Neuronal stem cell (in vitro differentiated cells): ENCODE measurements around the gene KCNA3. TPM values are rescaled to one million over a fixed set of nuclear protein-coding genes. Genes with fewer than 3 reads are reported as not detected.

Source experiments
- DNase-seq: peaks from one replicate; pipeline ENCODE4 v3.0.0-alpha.2; 2013; ENCODE audit warnings: low spot score
- H2AFZ ChIP-seq: one replicate; pipeline ENCODE4 v1.6.1; 2013; ENCODE audit warnings: mild to moderate bottlenecking, low read length, inconsistent platforms
- H2AK5ac ChIP-seq: 2 replicates; pipeline ENCODE4 v1.6.1; 2013; ENCODE audit warnings: low read depth, mild to moderate bottlenecking, inconsistent platforms, low read length, moderate library complexity, mixed read lengths
- H2BK120ac ChIP-seq: 2 replicates; pipeline ENCODE4 v1.6.1; 2013; ENCODE audit warnings: low read depth, mild to moderate bottlenecking, inconsistent platforms, low read length, moderate library complexity, mixed read lengths
- H2BK12ac ChIP-seq: one replicate; pipeline ENCODE4 v1.6.1; 2013; ENCODE audit warnings: low read length, inconsistent platforms
- H2BK15ac ChIP-seq: 2 replicates; pipeline ENCODE4 v1.6.1; 2013; ENCODE audit warnings: mild to moderate bottlenecking, low read length, inconsistent platforms, mixed read lengths
- H2BK5ac ChIP-seq: one replicate; pipeline ENCODE4 v1.6.1; 2013; ENCODE audit warnings: inconsistent platforms, mild to moderate bottlenecking, low read length, moderate library complexity
- H3K14ac ChIP-seq: one replicate; pipeline ENCODE4 v1.6.1; 2013; ENCODE audit warnings: low read length, inconsistent platforms
- H3K18ac ChIP-seq: 2 replicates; pipeline ENCODE4 v1.6.1; 2013; ENCODE audit warnings: low read length, inconsistent platforms
- H3K23ac ChIP-seq: 2 replicates; pipeline ENCODE4 v1.6.1; 2013; ENCODE audit warnings: low read depth, mild to moderate bottlenecking, mixed read lengths, low read length, inconsistent platforms; ENCODE audit not compliant: poor library complexity
- H3K27ac ChIP-seq: replicated peaks from 3 replicates; pipeline ENCODE4 v1.5.1; 2013; ENCODE audit warnings: low read length, inconsistent platforms
- H3K27me3 ChIP-seq, 3 experiments: 2 replicates each; pipeline ENCODE4 v1.6.1; 2013; ENCODE audit warnings: low read length in 3 of 3, mild to moderate bottlenecking in 2 of 3, inconsistent platforms in 1 of 3, low read depth in 1 of 3, mixed read lengths in 1 of 3, moderate library complexity in 1 of 3; ENCODE audit not compliant: control insufficient read depth in 3 of 3, insufficient read depth in 3 of 3
- H3K36me3 ChIP-seq, 2 donors: replicated peaks in 1 of 2; 2 replicates each; pipeline ENCODE4 v1.6.1; 2013; ENCODE audit warnings: low read length in 2 of 2; ENCODE audit not compliant: control insufficient read depth in 2 of 2, insufficient read depth in 2 of 2
- H3K4ac ChIP-seq: 2 replicates; pipeline ENCODE4 v1.6.1; 2013; ENCODE audit warnings: inconsistent platforms, mild to moderate bottlenecking, low read length, moderate library complexity
- H3K4me1 ChIP-seq, 2 donors: 1 replicate in 1 of 2; 2 replicates in 1 of 2; pipeline ENCODE4 v1.6.1; 2013; ENCODE audit warnings: low read length in 2 of 2, low read depth in 1 of 2; ENCODE audit not compliant: control insufficient read depth in 2 of 2, insufficient read depth in 1 of 2
- H3K4me2 ChIP-seq: one replicate; pipeline ENCODE4 v1.6.1; 2013; ENCODE audit warnings: mild to moderate bottlenecking, low read length, inconsistent platforms; ENCODE audit not compliant: insufficient read depth, poor library complexity, severe bottlenecking
- H3K4me3 ChIP-seq, 2 donors: 2 replicates each; pipeline ENCODE4 v1.5.1; 2013; ENCODE audit warnings: low read length in 2 of 2, mild to moderate bottlenecking in 2 of 2, inconsistent platforms in 1 of 2, moderate library complexity in 1 of 2
- H3K79me1 ChIP-seq: one replicate; pipeline ENCODE4 v1.6.1; 2013; ENCODE audit warnings: low read depth, mild to moderate bottlenecking, inconsistent platforms, low read length, moderate library complexity
- H3K9ac ChIP-seq: one replicate; pipeline ENCODE4 v1.6.1; 2013; ENCODE audit warnings: mild to moderate bottlenecking, low read depth, low read length, inconsistent platforms; ENCODE audit not compliant: poor library complexity
- H3K9me3 ChIP-seq, 2 donors: replicated peaks in 1 of 2; 2 replicates each; pipeline versions ENCODE3 to v1.6.1; 2013; ENCODE audit warnings: low read length in 2 of 2, mild to moderate bottlenecking in 2 of 2, inconsistent platforms in 1 of 2, low read depth in 1 of 2, mixed read lengths in 1 of 2, moderate library complexity in 1 of 2; ENCODE audit not compliant: control insufficient read depth in 2 of 2, insufficient read depth in 1 of 2
- H4K8ac ChIP-seq: one replicate; pipeline ENCODE4 v1.6.1; 2013; ENCODE audit warnings: low read depth, mild to moderate bottlenecking, inconsistent platforms, low read length, moderate library complexity
- H4K91ac ChIP-seq: one replicate; pipeline ENCODE4 v1.6.1; 2013; ENCODE audit warnings: low read length, low read depth, mild to moderate bottlenecking, inconsistent platforms; ENCODE audit not compliant: poor library complexity
- WGBS, 2 donors: extraction: QIAGEN DNeasy Blood & Tissue Kit; methylation state at CpG; one replicate each; pipeline ENCODE4 v1.1.7; 2013; ENCODE audit warnings: missing lambda C conversion rate in 2 of 2, mixed read lengths in 1 of 2; ENCODE audit not compliant: insufficient read length in 2 of 2, insufficient replicate concordance in 1 of 2; ENCODE audit errors: extremely low coverage in 2 of 2; 5-methylcytosine and 5-hydroxymethylcytosine counted together
- polyA plus RNA-seq, 2 experiments: library from polyadenylated mRNA; stranded (reverse); fragments of 200-250 nt; gene quantifications; one replicate each; pipeline ENCODE4 v1.2.3, GENCODE V29; 2013

Gene KCNA3
- polyA plus RNA-seq (2013, experiment 1 of 2) = 0.31 TPM
- 0.33 TPM for polyA plus RNA-seq (2013, experiment 2 of 2)

DNA sequence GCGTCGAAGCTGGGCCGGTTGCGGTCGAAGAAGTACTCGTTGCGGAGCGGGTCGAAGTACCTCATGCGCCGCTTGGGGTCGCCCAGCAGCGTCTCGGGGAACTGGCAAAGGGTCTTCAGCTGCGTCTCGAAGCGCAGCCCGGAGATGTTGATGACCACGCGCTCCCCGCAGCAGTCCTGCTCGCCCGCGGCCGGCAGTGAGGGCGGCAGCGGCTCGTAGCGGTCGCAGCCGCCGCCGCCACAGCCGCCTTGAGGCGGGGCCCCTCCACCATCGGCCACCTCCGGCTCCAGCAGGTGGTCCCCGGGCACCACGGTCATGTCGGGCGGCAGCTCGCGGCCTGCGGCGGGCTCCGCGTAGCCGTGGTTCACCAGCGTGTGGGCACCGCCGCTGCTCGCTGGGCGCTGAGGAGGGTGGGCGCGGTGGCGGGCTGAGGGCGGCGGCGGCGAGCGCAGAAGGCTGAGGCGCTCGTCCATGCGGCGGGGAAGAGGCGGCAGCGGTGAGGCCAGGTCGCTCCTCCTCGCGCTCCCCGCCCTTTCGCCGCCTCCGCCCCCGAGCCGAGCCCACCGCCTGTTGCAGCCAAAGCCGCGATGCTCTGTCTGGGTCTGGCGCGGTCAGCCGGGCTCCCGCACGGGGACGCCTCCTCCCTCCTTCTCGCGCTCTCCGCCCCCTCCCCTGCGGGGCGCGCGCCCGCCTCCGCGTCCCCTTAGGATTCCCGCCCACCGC, at the start of gene KCNA3:
TSS of gene KCNA3 (minus strand) at position 604 of the 723 bp plus-strand sequence. CDS start at position 473, 131 bp downstream.
- Histone ChIP-seq H3K27me3 (peaks cover 9 to 39% (median 13%) of the 10 kb centered on the region in 3 experiments), H3K4ac (no peak within 1 kb of the TSS)
- DNase-seq = peak; percentile 81

DNA sequence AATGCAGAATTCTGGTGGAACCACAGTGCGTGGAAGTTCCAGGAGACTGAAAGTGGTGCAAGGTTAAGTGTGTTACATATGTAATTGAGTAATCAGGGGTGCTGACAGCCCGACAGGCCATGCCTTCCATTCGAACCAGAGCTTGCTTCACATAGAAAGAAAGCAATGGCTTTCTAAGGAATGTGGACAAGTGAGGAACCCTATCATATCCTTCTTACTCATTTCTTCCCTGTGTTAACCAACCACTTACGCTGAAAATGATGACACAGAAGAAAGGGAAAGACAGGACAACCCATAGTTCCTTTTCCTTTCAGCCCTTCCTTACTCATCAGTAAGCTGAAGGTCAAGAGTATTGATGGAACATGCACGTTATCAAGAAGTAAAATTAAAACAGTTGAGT, 48.1 kb upstream of the KCNA3 start:
- H2AFZ ChIP-seq = no peak overlapping the region
- no CpG with 5 or more reads among the region's 5 CpGs for WGBS, 2 donors
- no peak overlapping the region for H2BK15ac ChIP-seq

More for the DNA sequence above, at the start of gene KCNA3:
- Histone ChIP-seq H3K4me3 (peak within 1 kb of the TSS; percentile 55 to 79), H3K9me3 (peaks cover 12 to 13% of the 10 kb centered on the region in 2 donors), H2BK12ac (no peak within 1 kb of the TSS), H3K23ac (peak within 1 kb of the TSS; percentile 97), H3K18ac (peak within 1 kb of the TSS; percentile 98), H3K14ac (peak within 1 kb of the TSS; percentile 75), H4K8ac (no peak within 1 kb of the TSS), H3K36me3 (no peaks in the 10 kb centered on the region), H2AFZ (peak within 1 kb of the TSS; percentile 98), H2BK120ac (peak within 1 kb of the TSS; percentile 18), H3K4me1 (peaks cover 2 to 19% of the 10 kb centered on the region in 2 donors), H3K9ac (peak within 1 kb of the TSS; percentile 95), H2AK5ac (no peak within 1 kb of the TSS), H2BK15ac (peak within 1 kb of the TSS; percentile 75), H4K91ac (no peak within 1 kb of the TSS), H3K4me2 (peak within 1 kb of the TSS; percentile 84), H2BK5ac (no peak within 1 kb of the TSS), H3K79me1 (no peaks in the 10 kb centered on the region), H3K27ac (no peak within 1 kb of the TSS)
- no CpG with 5 or more reads among the region's 97 CpGs for WGBS, 2 donors

DNA sequence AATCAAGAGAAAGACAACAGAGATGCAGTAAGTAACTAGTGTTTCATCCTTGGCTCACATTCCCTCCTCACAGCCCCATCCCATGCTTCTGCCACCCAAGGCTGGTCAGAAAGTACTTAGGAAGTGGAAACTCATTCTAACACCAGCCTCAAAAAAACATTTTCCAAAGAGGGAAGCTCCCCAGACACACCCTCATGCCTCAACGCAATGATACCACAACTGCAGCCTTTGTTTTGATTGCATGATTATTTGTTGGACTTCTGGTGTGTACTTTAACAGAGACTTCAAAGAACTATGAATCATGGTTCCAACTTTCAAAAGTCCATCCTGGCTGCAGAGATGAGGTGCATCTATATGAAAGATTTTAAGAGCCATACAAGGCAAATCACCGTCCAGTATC, 45.2 kb upstream of the KCNA3 start:
- Histone ChIP-seq H3K4ac (no peak overlapping the region), H3K18ac (no peak overlapping the region), H3K23ac (no peak overlapping the region), H2BK5ac (no peak overlapping the region), H3K27ac (no peak overlapping the region), H3K9me3 (no peaks in the 10 kb centered on the region), H2AK5ac (no peak overlapping the region), H3K36me3 (no peaks in the 10 kb centered on the region), H2BK12ac (no peak overlapping the region), H2AFZ (no peak overlapping the region), H3K4me2 (no peak overlapping the region), H4K91ac (no peak overlapping the region), H4K8ac (no peak overlapping the region), H3K14ac (no peak overlapping the region), H3K4me3 (no peak overlapping the region), H3K9ac (no peak overlapping the region), H3K4me1 (no peaks in the 10 kb centered on the region), H2BK15ac (no peak overlapping the region), H3K79me1 (no peaks in the 10 kb centered on the region), H2BK120ac (no peak overlapping the region), H3K27me3 (peaks cover 0 to 36% (median 0%) of the 10 kb centered on the region in 3 experiments)
- no peak for DNase-seq
- WGBS, 2 donors = no CpG with 5 or more reads among the region's 2 CpGs

More for the DNA sequence above, 48.1 kb upstream of the KCNA3 start:
- H3K4me3 ChIP-seq = no peak overlapping the region
- H3K4ac ChIP-seq = no peak overlapping the region
- H2BK120ac ChIP-seq = no peak overlapping the region
- no peak overlapping the region for H2BK12ac ChIP-seq
- no peak overlapping the region for H3K4me2 ChIP-seq
- DNase-seq = no peak
- H3K4me1 ChIP-seq = no peaks in the 10 kb centered on the region
- no peak overlapping the region for H3K27ac ChIP-seq
- no peak overlapping the region for H3K23ac ChIP-seq
- H2AK5ac ChIP-seq = no peak overlapping the region
- peaks cover 0 to 37% (median 2%) of the 10 kb centered on the region in 3 experiments for H3K27me3 ChIP-seq
- H4K91ac ChIP-seq = no peak overlapping the region
- no peak overlapping the region for H4K8ac ChIP-seq
- no peak overlapping the region for H3K18ac ChIP-seq
- H3K9ac ChIP-seq = no peak overlapping the region
- H3K36me3 ChIP-seq = no peaks in the 10 kb centered on the region
- no peaks in the 10 kb centered on the region for H3K9me3 ChIP-seq
- H2BK5ac ChIP-seq = no peak overlapping the region
- H3K14ac ChIP-seq = no peak overlapping the region
- no peaks in the 10 kb centered on the region for H3K79me1 ChIP-seq

DNA sequence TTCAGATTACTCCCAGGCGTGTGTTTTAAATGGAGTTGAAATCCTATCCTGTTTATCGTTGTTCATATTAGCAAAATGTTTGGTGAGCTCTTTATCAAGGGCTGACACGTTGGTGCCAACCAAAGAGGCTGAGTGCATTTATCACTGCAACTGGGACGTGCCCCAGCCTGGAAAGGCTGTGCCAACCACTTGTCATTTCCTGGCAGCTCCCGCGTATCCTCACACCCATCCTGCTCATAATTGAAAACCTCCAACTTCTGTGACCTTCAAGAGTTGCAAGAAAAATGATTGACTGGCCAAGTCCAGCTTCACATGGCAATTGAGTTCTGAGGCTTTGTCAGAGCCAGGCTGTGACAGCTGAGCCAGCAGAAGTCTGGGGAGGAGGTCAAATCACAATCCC, 43.7 kb upstream of the KCNA3 start:
- Histone ChIP-seq H3K4me2 (no peak overlapping the region), H2BK120ac (no peak overlapping the region), H3K9ac (no peak overlapping the region), H2BK15ac (no peak overlapping the region), H3K14ac (no peak overlapping the region), H3K4me1 (peaks cover 0 to 3% of the 10 kb centered on the region in 2 donors), H2BK5ac (no peak overlapping the region), H3K4ac (no peak overlapping the region), H4K8ac (no peak overlapping the region), H3K27ac (no peak overlapping the region), H2AK5ac (no peak overlapping the region), H3K27me3 (peaks cover 0 to 41% (median 0%) of the 10 kb centered on the region in 3 experiments), H4K91ac (no peak overlapping the region), H3K23ac (no peak overlapping the region), H3K4me3 (no peak overlapping the region), H3K79me1 (no peaks in the 10 kb centered on the region), H2AFZ (no peak overlapping the region), H2BK12ac (no peak overlapping the region), H3K9me3 (no peaks in the 10 kb centered on the region), H3K18ac (no peak overlapping the region), H3K36me3 (no peaks in the 10 kb centered on the region)
- DNase-seq = no peak
- WGBS, 2 donors = no CpG with 5 or more reads among the region's 6 CpGs
